ENCODE measurements around the gene OSCAR. TPM values are rescaled to one million over a fixed set of nuclear protein-coding genes. Genes with fewer than 3 reads are reported as not detected.

OSCAR gene
- total and polyA plus RNA-seq, 2 of the 13 experiments (the other 11 are each of a cell fraction or from before 2014, with no cell fraction given) = 1.9 TPM; not detected in 1

DNA sequence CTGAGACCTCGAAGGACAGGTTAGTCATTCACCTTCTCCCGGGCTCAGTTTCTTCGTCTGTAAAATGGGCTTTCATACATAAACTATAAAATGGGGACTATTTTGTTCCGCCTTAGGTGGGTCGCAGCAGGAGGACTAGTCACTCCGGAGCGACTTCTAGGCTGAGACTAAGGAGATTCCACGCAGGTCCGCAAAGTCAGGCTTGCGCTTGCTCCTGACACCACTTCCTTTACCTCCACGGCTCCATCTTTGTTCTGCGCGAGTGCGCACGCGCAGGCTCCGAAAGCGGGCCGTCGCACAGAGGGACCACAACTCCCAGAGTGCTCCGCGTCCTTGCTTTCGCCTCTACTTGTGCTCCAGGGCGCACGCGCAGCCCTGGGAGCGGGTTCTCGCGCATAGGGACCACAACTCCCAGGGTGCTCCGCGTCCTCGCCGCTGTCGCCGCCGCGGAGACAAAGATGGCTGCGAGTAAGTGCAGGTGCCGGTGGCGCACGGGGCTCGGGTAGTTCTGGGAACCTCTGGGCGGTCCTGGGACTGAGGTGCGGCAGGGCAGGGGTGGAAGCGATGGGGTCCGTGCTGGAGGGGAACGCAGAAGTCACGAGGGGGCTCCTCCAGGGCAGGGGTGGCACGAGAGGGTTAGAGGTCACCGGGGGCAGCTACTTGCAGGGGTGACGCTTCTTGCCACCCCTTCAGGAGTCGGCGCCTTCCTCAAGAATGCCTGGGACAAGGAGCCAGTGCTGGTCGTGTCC lies 2.0 kb upstream of the OSCAR start, which contains the start of gene NDUFA3 (continued):
- TF ChIP-seq, protein P1, sequence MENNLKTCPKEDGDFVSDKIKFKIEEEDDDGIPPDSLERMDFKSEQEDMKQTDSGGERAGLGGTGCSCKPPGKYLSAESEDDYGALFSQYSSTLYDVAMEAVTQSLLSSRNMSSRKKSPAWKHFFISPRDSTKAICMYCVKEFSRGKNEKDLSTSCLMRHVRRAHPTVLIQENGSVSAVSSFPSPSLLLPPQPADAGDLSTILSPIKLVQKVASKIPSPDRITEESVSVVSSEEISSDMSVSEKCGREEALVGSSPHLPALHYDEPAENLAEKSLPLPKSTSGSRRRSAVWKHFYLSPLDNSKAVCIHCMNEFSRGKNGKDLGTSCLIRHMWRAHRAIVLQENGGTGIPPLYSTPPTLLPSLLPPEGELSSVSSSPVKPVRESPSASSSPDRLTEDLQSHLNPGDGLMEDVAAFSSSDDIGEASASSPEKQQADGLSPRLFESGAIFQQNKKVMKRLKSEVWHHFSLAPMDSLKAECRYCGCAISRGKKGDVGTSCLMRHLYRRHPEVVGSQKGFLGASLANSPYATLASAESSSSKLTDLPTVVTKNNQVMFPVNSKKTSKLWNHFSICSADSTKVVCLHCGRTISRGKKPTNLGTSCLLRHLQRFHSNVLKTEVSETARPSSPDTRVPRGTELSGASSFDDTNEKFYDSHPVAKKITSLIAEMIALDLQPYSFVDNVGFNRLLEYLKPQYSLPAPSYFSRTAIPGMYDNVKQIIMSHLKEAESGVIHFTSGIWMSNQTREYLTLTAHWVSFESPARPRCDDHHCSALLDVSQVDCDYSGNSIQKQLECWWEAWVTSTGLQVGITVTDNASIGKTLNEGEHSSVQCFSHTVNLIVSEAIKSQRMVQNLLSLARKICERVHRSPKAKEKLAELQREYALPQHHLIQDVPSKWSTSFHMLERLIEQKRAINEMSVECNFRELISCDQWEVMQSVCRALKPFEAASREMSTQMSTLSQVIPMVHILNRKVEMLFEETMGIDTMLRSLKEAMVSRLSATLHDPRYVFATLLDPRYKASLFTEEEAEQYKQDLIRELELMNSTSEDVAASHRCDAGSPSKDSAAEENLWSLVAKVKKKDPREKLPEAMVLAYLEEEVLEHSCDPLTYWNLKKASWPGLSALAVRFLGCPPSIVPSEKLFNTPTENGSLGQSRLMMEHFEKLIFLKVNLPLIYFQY (CRISPR knock-in tag; IDR thresholded peaks at IDR 0.05; ENCODE audit: borderline replicate concordance) = no peak; the same call in 1 of the 2 replicates
- TF ChIP-seq ZNF292 (CRISPR knock-in tag; IDR thresholded peaks at IDR 0.05; ENCODE audit: borderline replicate concordance, low read depth) (no peak), ZNF335 (CRISPR knock-in tag; IDR thresholded peaks at IDR 0.05) (peak; percentile 85; the same call in 1 of the 2 replicates), XRCC5 (optimal IDR thresholded peaks at IDR 0.05; ENCODE audit: low read length) (no peak), RFX1 (IDR thresholded peaks at IDR 0.05) (no peak), ZNF678 (CRISPR knock-in tag; IDR thresholded peaks at IDR 0.05) (no peak), ZNF616 (CRISPR knock-in tag; IDR thresholded peaks at IDR 0.05; ENCODE audit: low read depth) (no peak), AHDC1 (CRISPR knock-in tag; IDR thresholded peaks at IDR 0.05; ENCODE audit: borderline replicate concordance) (no peak), ESRRA (CRISPR knock-in tag; IDR thresholded peaks at IDR 0.05; ENCODE audit: low read depth) (peak; percentile 56; the same call in 1 of the 2 replicates), KDM4B (CRISPR knock-in tag; IDR thresholded peaks at IDR 0.05) (peak; percentile 25; the same call in 1 of the 2 replicates)
- TF ChIP-seq, protein P2, sequence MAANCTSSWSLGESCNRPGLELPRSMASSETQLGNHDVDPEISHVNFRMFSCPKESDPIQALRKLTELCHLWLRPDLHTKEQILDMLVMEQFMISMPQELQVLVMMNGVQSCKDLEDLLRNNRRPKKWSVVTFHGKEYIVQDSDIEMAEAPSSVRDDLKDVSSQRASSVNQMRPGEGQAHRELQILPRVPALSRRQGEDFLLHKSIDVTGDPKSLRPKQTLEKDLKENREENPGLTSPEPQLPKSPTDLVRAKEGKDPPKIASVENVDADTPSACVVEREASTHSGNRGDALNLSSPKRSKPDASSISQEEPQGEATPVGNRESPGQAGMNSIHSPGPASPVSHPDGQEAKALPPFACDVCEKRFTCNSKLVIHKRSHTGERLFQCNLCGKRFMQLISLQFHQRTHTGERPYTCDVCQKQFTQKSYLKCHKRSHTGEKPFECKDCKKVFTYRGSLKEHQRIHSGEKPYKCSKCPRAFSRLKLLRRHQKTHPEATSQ (CRISPR knock-in tag; IDR thresholded peaks at IDR 0.05; ENCODE audit: borderline replicate concordance) = no peak
- TF ChIP-seq, protein P3, sequence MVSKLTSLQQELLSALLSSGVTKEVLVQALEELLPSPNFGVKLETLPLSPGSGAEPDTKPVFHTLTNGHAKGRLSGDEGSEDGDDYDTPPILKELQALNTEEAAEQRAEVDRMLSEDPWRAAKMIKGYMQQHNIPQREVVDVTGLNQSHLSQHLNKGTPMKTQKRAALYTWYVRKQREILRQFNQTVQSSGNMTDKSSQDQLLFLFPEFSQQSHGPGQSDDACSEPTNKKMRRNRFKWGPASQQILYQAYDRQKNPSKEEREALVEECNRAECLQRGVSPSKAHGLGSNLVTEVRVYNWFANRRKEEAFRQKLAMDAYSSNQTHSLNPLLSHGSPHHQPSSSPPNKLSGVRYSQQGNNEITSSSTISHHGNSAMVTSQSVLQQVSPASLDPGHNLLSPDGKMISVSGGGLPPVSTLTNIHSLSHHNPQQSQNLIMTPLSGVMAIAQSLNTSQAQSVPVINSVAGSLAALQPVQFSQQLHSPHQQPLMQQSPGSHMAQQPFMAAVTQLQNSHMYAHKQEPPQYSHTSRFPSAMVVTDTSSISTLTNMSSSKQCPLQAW (CRISPR knock-in tag; IDR thresholded peaks at IDR 0.05) = peak; percentile 88
- TF ChIP-seq, protein P4, sequence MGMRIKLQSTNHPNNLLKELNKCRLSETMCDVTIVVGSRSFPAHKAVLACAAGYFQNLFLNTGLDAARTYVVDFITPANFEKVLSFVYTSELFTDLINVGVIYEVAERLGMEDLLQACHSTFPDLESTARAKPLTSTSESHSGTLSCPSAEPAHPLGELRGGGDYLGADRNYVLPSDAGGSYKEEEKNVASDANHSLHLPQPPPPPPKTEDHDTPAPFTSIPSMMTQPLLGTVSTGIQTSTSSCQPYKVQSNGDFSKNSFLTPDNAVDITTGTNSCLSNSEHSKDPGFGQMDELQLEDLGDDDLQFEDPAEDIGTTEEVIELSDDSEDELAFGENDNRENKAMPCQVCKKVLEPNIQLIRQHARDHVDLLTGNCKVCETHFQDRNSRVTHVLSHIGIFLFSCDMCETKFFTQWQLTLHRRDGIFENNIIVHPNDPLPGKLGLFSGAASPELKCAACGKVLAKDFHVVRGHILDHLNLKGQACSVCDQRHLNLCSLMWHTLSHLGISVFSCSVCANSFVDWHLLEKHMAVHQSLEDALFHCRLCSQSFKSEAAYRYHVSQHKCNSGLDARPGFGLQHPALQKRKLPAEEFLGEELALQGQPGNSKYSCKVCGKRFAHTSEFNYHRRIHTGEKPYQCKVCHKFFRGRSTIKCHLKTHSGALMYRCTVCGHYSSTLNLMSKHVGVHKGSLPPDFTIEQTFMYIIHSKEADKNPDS (CRISPR knock-in tag; IDR thresholded peaks at IDR 0.05) = no peak
